GM12801 (cell line): ENCODE data around the gene GRIK3.

Experiments used
- CTCF ChIP-seq: IDR thresholded peaks from one replicate; pipeline ENCODE4 v1.5.1; 2011; ENCODE audit warnings: control low read depth; ENCODE audit not compliant: insufficient read length; ENCODE audit errors: extremely low read depth

The GRIK3 gene

GRCh38 chr1:37035014-37035691 lies 838 bp upstream of the GRIK3 start:
- TF ChIP-seq CTCF = no peak

GRCh38 chr1:37033355-37034101 lies 787 bp downstream of the GRIK3 start:
- TF ChIP-seq CTCF = no peak

GRCh38 chr1:37032660-37033354 lies 1.5 kb downstream of the GRIK3 start:
- TF ChIP-seq CTCF = no peak

GRCh38 chr1:37031871-37032270 lies 2.4 kb downstream of the GRIK3 start:
- no peak for TF ChIP-seq CTCF

GRCh38 chr1:37031429-37031828 lies 2.9 kb downstream of the GRIK3 start:
- TF ChIP-seq CTCF = no peak

GRCh38 chr1:37028981-37029617 lies 5.2 kb downstream of the GRIK3 start:
- TF ChIP-seq CTCF = no peak

GRCh38 chr1:37021502-37021901 lies 12.8 kb downstream of the GRIK3 start:
- TF ChIP-seq CTCF = no peak
